Urinary bladder (tissue), 4 donors: ENCODE data around the gene GOLGA8J. TPM values are rescaled to one million over a fixed set of nuclear protein-coding genes. Genes with fewer than 3 reads are reported as not detected.
"Not testable (repeated sequence)": the region's sequence is repeated elsewhere in the genome, so short reads cannot be mapped to it uniquely, and the experiment has no call there.

Experiments used
- DNase-seq: peaks from one replicate; pipeline ENCODE4 v3.0.0-alpha.2; 2015; ENCODE audit errors: extremely low spot score
- H3K27ac ChIP-seq: one replicate; pipeline ENCODE4 v1.5.1; 2013; ENCODE audit warnings: low read depth, mild to moderate bottlenecking, moderate library complexity
- H3K36me3 ChIP-seq: one replicate; pipeline ENCODE4 v1.6.1; 2013; ENCODE audit warnings: mild to moderate bottlenecking, moderate library complexity; ENCODE audit not compliant: insufficient read depth
- H3K4me1 ChIP-seq: one replicate; pipeline ENCODE4 v1.6.1; 2013; ENCODE audit warnings: mild to moderate bottlenecking, moderate library complexity; ENCODE audit not compliant: insufficient read depth
- H3K4me3 ChIP-seq: one replicate; pipeline ENCODE4 v1.5.1; 2013; ENCODE audit warnings: low read depth, low read length
- WGBS: extraction: QIAGEN DNeasy Blood & Tissue Kit; methylation state at CpG from one replicate; pipeline ENCODE4 v1.1.7; 2013; 5-methylcytosine and 5-hydroxymethylcytosine counted together
- polyA plus RNA-seq: library from polyadenylated mRNA; stranded (reverse); fragments of 200-250 nt; gene quantifications from one replicate; pipeline ENCODE4 v1.2.3, GENCODE V29; 2013
- small RNA-seq: library from RNA; depleted of rRNA; stranded (forward); fragments of <200 nt; gene quantifications from one replicate; pipeline ENCODE3, GENCODE V24; 2014
- total RNA-seq: library from RNA; depleted of rRNA; stranded (reverse); fragments of >200 nt; gene quantifications from one replicate; pipeline ENCODE4 v1.2.3, GENCODE V29; 2014
- donor health status: healthy with polysubstance abuse.
- donor health status: healthy.

The GOLGA8J gene
- total and polyA plus RNA-seq, 2 donors: not detected

GRCh38 chr15:30134751-30135150, 52.0 kb downstream of the GOLGA8J start, which contains the start of gene GOLGA8T:
Gene GOLGA8T (plus strand): TSS chr15:30135051. CDS start chr15:30135149, 98 bp downstream.
- not testable (repeated sequence) for DNase-seq, H3K4me3 ChIP-seq, H3K4me1 ChIP-seq, H3K36me3 ChIP-seq, H3K27ac ChIP-seq
- WGBS: no CpG with 5 or more reads among the region's 7 CpGs

Small RNA genes within 50 kb of the gene (small RNA-seq; reads per million reads assigned to genes)
- gene RF00096 (not detected), gene RN7SL673P (not detected)

Other genes with a start within 250 kb of the GOLGA8J start
- gene GOLGA8T, start 52.1 kb downstream of the GOLGA8J start, total RNA-seq: 0.37 TPM
- 0.13 TPM for gene GOLGA8T, start 52.1 kb downstream of the GOLGA8J start, polyA plus RNA-seq